Stomach (tissue), 9 donors: ENCODE data around the gene GALNT2. TPM values are rescaled to one million over a fixed set of nuclear protein-coding genes. Genes with fewer than 3 reads are reported as not detected.

Experiments
- DNase-seq, 2 donors: peaks; one replicate each; pipeline versions ENCODE4 v3.0.0 to v3.0.0-alpha.2; 2013 to 2019
- H3K27ac ChIP-seq, 5 donors: fragments of 200-600 bp in 4 of 5; sonication (generic) in 4 of 5; one replicate each; pipeline ENCODE4 v1.5.1; 2013 to 2019; ENCODE audit warnings: mild to moderate bottlenecking in 1 of 5, moderate library complexity in 1 of 5
- H3K27me3 ChIP-seq, 3 donors: fragments of 200-600 bp; sonication (generic); one replicate each; pipeline ENCODE4 v1.5.1; 2017 to 2019; ENCODE audit warnings: mixed run types in 1 of 3
- H3K36me3 ChIP-seq, 4 donors: fragments of 200-600 bp; sonication (generic); 1 replicate in 3 of 4; 2 replicates in 1 of 4; pipeline ENCODE4 v1.5.1; 2016 to 2019
- H3K4me1 ChIP-seq, 4 donors: fragments of 200-600 bp; sonication (generic); one replicate each; pipeline ENCODE4 v1.5.1; 2016 to 2019
- H3K4me3 ChIP-seq, 4 donors: fragments of 200-600 bp; sonication (generic) in 3 of 4; one replicate each; pipeline ENCODE4 v1.5.1; 2016 to 2019; ENCODE audit warnings: mild to moderate bottlenecking in 1 of 4
- H3K9me3 ChIP-seq, 4 donors: fragments of 200-600 bp; sonication (generic); one replicate each; pipeline ENCODE4 v1.5.1; 2016 to 2019
- EP300 ChIP-seq: sonication (generic); formaldehyde crosslinking; IDR thresholded peaks from one replicate; pipeline ENCODE4 v1.6.1; 2017; ENCODE audit warnings: antibody characterized with exemption
- POLR2A ChIP-seq, 4 donors: fragments of 450-650 bp; IDR thresholded peaks; one replicate each; pipeline ENCODE4 v1.6.1; 2016; ENCODE audit warnings: antibody characterized with exemption in 4 of 4, control low read depth in 2 of 4, mild to moderate bottlenecking in 1 of 4, moderate library complexity in 1 of 4
- POLR2AphosphoS5 ChIP-seq, 3 donors: sonication (generic); formaldehyde crosslinking; IDR thresholded peaks; one replicate each; pipeline ENCODE4 v1.6.1; 2016; ENCODE audit warnings: antibody characterized with exemption in 3 of 3
- WGBS, 5 donors: extraction: QIAGEN DNeasy Blood & Tissue Kit in 3 of 5; methylation state at CpG; one replicate each; pipeline versions ENCODE4 v1.1.5 to v1.1.7; 2013 to 2018; 5-methylcytosine and 5-hydroxymethylcytosine counted together
- intact Hi-C: fragments of 100-400 bp; cut with DNase I; formaldehyde crosslinking; loops from one replicate; pipeline ENCODE4 v1.15.1; 2023; ENCODE audit warnings: low total_unique reads
- polyA plus RNA-seq, 3 donors: library from polyadenylated mRNA; stranded (reverse); fragments of 200-250 nt; gene quantifications; one replicate each; pipeline ENCODE4 v1.2.3, GENCODE V29; 2013
- total RNA-seq, 5 donors: library from RNA; depleted of rRNA; stranded (reverse); fragments of >200 nt; gene quantifications; one replicate each; pipeline versions ENCODE4 v1.1.0 to v1.2.3, GENCODE V29; 2014 to 2016
- TF ChIP-seq, protein P1 (sequence below), 7 experiments: fragments of 450-650 bp in 4 of 7; fragments of 200-600 bp in 3 of 7; sonication (generic) in 3 of 7; IDR thresholded peaks; one replicate each; pipeline ENCODE4 v1.5.1; 2016 to 2019; ENCODE audit warnings: antibody characterized with exemption in 7 of 7, control low read depth in 2 of 7, mild to moderate bottlenecking in 1 of 7
- donor health status: healthy with polysubstance abuse.
- donor health status: Bipolar disorder and iron deficiency.
- donor health status: healthy.

GALNT2 gene
- total and polyA plus RNA-seq, 8 donors = 5.5 to 101 (median 43.1) TPM

DNA sequence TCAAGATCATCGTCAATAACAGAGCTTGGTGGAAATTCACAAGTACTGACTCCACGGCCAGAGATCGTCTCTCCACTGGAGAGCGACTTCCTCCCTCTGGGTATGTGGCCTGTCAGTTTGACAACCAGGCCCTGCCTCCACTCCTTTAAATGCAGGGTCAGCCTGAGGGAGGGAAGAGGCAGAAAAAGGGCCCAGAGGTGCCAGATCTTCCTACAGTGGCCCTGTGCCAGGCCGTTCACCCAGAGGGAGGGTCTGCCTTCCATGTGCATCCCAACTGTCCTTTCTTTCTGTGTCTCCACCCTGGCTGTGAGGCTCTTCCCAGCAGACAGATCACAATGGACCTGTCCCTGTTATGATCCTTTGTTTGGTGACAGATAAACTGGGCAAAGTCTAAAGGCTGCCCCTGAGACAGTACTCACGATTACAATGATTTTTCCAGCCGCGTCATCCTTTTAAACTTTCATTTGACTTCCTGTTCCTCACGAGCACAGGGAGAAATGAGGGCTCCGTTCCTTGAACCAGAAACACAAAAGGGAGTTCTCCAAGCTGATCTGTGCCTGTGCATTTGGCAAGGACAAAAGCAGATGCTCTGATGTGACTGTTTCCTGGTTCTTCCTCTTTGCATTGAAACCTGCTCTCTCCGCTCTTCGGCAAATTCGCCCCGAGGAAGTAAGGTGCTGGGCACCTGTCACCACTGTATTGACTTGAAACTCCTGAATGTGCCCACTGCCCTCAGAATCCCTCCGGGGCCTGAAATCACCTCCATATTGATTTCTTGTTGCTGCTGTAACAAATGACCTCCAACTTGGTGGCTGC lies 232.4 kb downstream of the GALNT2 start:
- H3K4me3 ChIP-seq = no peak overlapping the region
- DNase-seq = no peak
- no peak for TF ChIP-seq POLR2AphosphoS5 (IDR thresholded peaks at IDR 0.05)
- no peak for TF ChIP-seq POLR2A (IDR thresholded peaks at IDR 0.05)
- TF ChIP-seq, protein P1, sequence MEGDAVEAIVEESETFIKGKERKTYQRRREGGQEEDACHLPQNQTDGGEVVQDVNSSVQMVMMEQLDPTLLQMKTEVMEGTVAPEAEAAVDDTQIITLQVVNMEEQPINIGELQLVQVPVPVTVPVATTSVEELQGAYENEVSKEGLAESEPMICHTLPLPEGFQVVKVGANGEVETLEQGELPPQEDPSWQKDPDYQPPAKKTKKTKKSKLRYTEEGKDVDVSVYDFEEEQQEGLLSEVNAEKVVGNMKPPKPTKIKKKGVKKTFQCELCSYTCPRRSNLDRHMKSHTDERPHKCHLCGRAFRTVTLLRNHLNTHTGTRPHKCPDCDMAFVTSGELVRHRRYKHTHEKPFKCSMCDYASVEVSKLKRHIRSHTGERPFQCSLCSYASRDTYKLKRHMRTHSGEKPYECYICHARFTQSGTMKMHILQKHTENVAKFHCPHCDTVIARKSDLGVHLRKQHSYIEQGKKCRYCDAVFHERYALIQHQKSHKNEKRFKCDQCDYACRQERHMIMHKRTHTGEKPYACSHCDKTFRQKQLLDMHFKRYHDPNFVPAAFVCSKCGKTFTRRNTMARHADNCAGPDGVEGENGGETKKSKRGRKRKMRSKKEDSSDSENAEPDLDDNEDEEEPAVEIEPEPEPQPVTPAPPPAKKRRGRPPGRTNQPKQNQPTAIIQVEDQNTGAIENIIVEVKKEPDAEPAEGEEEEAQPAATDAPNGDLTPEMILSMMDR (IDR thresholded peaks at IDR 0.05) = no peak
- TF ChIP-seq EP300 = no peak
- no peaks in the 10 kb centered on the region for H3K4me1 ChIP-seq
- intact Hi-C loops = loop anchor here (10.0 kb wide), 1 partner anchor 515 kb away; no protein-coding TSS in a partner anchor
- H3K27me3 ChIP-seq = no peaks in the 10 kb centered on the region
- no peaks in the 10 kb centered on the region for H3K36me3 ChIP-seq
- H3K9me3 ChIP-seq = no peaks in the 10 kb centered on the region
- WGBS, 5 donors = 67 to 79% (median 73%) methylated on average over 14 to 15 of the region's 15 CpGs
- no peak overlapping the region for H3K27ac ChIP-seq

DNA sequence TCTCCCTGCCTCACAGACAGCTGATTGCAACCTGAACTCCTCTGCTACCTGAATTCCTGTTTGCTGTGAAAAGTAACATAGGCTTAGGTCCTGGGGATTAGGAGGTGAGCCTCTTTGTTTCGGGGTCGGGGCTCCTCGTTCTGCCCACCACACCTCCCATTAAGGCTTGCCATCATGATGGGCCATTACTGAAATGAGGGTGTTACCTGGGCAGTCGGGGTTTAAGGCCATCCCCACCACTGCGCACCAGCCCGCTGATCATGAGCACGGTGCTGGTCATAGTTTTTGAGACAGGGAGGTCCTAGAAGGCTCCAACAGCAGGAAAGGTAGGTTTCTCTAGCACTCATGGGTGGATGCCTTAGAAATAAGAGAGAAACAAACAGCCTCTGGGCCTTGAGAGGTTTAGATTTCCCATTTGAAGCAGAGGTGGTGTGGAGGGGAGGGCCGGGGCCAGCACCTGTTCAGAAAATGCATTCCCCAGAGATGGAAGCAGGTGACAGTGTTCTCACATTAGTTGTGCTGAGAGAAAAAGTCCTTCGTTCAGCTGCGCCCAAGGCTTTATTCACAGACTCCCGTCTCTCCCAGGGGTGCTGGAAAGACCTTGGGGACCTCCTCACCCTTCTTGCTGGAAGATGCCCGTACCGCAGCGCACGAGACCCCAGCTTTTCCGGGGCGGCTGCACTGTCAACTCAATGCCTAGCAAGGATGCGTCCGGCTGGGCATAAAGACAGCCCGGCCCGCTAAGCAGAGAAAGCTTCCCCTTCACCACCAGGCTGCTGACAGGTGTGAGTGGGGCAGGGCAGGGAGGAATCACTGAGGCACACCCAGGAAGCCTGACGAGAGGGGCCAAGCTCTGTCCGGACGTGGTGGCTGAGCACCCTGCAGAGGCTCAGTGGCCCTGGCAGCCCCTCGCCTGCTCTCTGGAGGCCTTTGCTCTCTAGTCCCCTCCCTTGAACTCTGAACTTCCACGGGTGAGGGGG lies 233.6 kb downstream of the GALNT2 start:
- peak in 1 of 2 donors; percentile 37 for DNase-seq
- WGBS, 5 donors = 83 to 91% (median 88%) methylated on average over 22 to 26 of the region's 26 CpGs
- no peaks in the 10 kb centered on the region for H3K4me1 ChIP-seq
- H3K27me3 ChIP-seq = no peaks in the 10 kb centered on the region
- no peaks in the 10 kb centered on the region for H3K9me3 ChIP-seq
- H3K27ac ChIP-seq = no peak overlapping the region
- H3K36me3 ChIP-seq = no peaks in the 10 kb centered on the region
- no peak for TF ChIP-seq EP300
- TF ChIP-seq, protein P1 (IDR thresholded peaks at IDR 0.05) = no peak
- TF ChIP-seq POLR2A (IDR thresholded peaks at IDR 0.05) = no peak
- no peak for TF ChIP-seq POLR2AphosphoS5 (IDR thresholded peaks at IDR 0.05)
- intact Hi-C loops = loop anchor here (10.0 kb wide), 1 partner anchor 516 kb away; no protein-coding TSS in a partner anchor
- H3K4me3 ChIP-seq = no peak overlapping the region

DNA sequence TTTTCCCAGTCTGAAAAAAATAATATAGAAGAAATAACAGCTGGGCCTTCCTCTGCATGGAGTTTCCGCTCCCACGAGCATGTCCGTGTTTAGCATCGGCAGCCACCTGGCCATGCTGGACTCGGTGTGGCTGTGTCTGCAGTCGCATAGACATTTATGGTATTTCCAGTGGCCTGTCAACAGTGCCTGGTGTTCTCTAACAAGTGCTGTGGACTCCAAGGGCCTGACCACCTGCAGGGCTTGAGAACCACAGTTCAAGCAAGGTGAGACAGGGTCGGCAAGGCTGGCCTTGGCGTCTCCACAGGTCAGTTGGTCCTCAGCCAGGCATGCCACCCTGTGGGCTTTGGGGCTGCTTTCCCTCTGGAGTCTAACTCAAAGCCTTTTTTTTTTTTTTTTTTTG lies 234.3 kb downstream of the GALNT2 start:
- Histone ChIP-seq H3K4me3 (no peak overlapping the region), H3K4me1 (no peaks in the 10 kb centered on the region), H3K27me3 (no peaks in the 10 kb centered on the region), H3K27ac (no peak overlapping the region), H3K36me3 (no peaks in the 10 kb centered on the region), H3K9me3 (no peaks in the 10 kb centered on the region)
- TF ChIP-seq EP300 = no peak
- TF ChIP-seq, protein P1 (IDR thresholded peaks at IDR 0.05) = no peak
- no peak for TF ChIP-seq POLR2A (IDR thresholded peaks at IDR 0.05)
- TF ChIP-seq POLR2AphosphoS5 (IDR thresholded peaks at IDR 0.05) = no peak
- no peak for DNase-seq
- 86 to 92% (median 88%) methylated on average over 8 of the region's 8 CpGs for WGBS, 5 donors
- intact Hi-C loops = loop anchor here (10.0 kb wide), 1 partner anchor 517 kb away; no protein-coding TSS in a partner anchor

DNA sequence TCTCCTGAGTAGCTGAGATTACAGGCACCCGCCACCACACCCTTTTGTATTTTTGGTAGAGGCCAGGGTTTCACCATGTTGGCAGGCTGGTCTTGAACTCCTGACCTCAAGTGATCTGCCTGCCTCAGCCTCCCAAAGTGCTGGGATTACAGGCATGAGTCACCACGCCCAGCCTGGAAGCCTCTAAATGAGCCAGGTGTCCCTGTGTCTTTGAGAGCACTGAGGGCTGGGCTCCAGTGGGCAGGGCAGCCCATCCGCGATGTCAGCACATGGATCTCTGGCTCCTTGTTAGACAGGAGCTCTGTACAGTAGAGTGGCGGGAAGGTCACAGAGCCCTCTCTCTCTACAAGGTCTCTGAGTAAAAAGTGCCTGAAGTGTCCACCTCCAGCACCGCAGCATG lies 234.8 kb downstream of the GALNT2 start:
- Histone ChIP-seq H3K36me3 (no peaks in the 10 kb centered on the region), H3K27me3 (no peaks in the 10 kb centered on the region), H3K4me1 (no peaks in the 10 kb centered on the region), H3K4me3 (no peak overlapping the region), H3K27ac (no peak overlapping the region), H3K9me3 (no peaks in the 10 kb centered on the region)
- WGBS, 5 donors = 85 to 96% (median 87%) methylated on average over 6 of the region's 6 CpGs
- intact Hi-C loops = loop anchor here (10.0 kb wide), 1 partner anchor 517 kb away; no protein-coding TSS in a partner anchor
- DNase-seq = no peak
- TF ChIP-seq POLR2AphosphoS5 (IDR thresholded peaks at IDR 0.05) = no peak
